Putamen (tissue), 1 donor: ENCODE measurements around the gene HSPA8.

Source experiments
- DNase-seq: peaks from one replicate; pipeline ENCODE4 v3.0.0-alpha.2; 2016; ENCODE audit warnings: low spot score

HSPA8 gene

DNA sequence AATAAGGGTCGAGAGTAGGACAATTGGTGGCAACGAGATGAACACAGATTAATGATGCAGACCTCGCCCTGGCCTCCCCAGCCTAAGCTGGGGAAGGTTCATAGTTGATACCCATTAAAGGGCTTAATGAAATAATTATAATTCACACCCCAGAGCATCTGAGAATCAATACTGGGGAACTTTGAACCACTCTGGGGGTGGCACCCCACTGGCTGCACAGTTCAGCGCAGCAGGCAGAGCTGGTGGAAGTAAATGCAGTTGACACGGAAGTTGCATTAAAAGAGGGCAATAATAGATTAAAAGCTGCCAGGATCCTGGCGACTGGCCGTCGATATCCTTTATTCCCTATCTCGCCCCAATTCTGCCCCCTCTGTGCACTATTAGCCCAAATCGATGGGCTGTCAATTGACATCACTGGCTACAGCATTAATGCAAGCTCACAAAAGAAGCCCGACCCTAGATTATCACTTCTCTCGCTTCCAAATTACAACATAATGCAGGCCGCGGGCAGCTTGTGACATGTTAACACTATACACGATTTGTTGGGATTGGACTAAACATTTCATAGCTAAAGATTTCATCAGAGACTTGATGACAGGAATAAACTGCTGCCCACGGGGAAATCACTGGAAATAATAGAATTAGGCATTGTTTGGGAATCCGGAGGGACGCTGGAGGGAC lies 14.5 kb downstream of the HSPA8 start:
- DNase-seq = no peak

DNA sequence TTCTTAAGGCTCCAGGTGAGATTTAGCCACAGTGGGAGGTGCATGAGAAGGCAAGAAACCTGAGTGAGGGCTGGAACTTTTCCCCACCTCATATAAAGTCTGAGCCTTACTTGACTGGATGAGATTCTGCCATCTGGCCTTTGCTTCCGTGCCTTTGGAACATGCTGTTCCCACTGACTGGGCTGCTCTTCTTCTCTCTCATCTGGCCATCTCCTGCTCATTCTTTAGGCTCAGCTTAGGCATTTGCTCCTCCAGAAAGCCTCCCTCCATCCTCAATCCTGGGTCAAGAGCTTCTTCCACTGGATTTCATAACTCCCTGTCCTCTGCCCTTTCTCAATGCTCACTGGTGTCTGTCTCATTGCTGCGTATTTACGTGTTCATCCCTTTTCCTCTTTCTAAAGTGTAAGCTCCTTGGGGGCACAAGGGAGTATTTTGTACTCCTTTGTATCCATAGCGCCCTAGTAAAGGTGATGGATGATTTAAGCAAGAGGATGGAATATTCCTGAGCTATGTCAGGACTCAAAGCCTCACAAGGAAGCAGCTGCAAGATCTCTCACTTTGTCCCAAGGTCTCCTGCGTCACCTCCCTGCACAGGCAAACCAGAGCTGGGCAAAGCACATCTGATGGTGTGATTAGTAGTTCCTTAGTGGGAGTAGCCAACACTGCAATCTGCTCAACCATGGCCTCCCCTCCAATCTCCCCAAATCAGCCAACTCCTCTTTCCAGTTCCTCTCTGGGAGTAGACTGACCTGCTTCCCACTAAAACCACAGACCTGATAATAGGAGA lies 15.3 kb downstream of the HSPA8 start:
- DNase-seq = no peak

DNA sequence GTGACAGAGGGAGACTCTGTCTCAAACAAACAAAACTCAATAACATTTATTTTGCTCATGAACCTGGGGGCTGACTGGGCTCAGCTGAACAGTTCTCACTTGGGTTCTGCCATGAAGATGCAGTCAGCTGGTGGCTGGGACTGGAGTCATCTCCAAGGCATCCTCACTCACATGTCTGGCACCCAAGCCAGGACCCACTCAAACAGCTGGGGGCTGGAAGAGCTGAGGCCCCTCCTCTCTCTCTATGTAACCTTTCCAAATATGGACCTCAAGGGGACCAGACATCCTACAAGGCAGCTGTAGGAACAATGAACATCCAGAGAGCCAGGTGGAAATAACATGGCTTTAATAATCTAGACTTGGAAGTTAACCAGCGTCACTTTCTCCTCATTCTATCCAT lies 16.8 kb downstream of the HSPA8 start:
- no peak for DNase-seq

DNA sequence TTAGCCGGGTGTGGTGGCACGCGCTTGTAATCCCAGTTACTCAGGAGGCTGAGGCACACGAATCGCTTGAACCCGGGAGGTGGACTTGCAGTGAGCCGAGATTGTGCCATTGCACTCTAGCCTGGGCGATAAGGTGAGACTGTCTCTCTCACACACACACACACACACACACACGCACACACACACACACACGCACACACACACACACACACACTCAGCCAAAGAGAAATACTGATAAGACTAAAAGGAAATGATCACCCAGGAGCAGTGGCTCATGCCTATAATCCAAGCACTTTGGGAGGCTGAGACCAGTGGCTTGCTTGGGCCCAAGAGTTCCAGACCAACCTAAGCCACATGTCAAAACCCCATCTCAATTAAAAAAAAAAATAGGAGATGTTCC lies 20.8 kb downstream of the HSPA8 start:
- no peak for DNase-seq

DNA sequence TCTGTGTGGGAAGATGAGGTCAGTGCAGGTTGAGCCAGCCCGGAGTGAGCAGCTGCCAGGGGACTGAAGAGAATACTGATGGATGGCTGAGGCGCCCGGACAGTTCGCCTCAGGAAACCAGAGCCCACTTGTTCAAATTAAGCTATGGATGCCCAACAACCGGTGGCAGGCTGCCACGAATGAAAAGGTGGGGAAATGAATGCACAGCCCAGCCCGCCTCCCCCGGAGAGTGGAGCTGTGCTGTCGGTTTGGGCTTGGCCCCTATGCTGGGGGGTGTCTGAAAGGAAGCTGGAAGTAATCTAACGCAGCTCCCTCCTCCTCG lies 21.9 kb downstream of the HSPA8 start:
- no peak for DNase-seq

DNA sequence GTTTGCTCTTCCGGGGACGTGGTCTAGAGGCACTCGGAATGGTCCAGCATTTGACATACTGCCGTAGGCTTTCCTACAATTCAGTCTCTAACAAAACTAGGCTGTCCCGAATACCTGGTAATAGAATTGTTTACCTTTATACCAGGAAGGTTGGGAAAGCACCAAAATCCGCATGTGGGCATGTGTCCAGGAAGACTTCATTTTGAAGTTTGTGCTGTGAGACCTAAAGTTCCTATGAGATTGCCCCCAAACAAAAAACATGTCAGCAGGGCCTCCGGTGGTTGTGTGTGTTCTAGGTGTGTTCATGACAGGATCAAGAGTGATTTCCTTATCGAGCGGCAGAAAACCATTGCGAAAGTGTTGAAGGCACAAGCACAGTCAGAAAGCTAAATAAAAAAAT lies 26.1 kb downstream of the HSPA8 start:
- DNase-seq = no peak

DNA sequence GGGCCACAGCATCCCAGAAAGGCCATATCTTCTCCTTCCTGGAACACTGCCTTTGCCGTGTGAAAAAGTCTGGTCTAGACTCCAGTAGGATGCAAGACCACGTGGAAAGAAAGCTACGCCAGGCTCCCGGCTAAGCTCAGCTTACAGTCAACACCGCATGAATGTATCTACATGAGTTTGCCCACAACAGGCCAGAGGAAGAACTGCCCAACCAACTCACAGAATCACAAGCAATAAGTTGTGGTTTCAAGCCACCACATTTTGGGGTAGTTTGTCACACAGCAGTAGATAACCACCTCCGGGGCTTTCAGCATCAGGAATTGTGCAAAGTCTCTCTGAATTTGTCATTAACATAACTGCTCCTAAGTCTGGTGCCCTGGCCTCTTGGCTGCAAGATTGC lies 27.3 kb downstream of the HSPA8 start:
- no peak for DNase-seq

DNA sequence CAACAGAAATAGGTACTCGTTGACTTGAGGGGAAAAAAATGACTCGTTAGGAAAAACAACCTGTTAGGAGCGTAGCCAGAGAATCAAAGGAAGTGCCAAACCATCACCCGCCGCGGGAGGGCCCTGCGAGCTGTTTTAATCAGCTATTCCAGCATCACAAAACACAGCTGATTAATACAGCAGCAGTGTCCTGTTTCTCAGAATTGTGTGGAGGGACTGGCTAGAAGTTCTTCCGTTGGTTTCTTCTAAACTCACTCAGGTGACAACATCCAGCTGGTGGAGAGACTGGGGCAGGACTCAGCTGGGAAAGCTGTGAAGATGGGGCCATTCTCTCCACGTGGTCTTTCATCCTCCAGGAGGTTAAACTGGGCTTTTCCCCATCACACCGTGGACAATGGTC lies 28.0 kb downstream of the HSPA8 start:
- no peak for DNase-seq

DNA sequence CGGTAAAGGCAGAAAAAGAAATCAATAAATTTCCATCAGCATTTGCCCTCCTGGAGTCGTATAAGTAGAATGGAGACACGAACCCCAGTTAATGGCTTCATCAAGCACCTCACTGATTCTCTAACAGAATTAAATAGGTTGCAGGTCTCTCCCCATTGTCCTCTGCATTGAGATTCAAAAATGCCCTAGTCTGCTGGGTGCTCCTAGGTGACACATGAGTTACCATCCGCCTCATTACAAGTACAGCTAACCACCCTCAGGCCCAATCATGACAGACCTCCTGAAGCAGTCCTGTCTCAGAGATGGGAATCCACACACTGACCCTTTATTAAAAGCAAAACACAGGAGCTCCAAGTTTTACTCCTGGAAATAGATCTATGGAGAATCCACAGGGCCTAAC lies 31.4 kb downstream of the HSPA8 start:
- no peak for DNase-seq

DNA sequence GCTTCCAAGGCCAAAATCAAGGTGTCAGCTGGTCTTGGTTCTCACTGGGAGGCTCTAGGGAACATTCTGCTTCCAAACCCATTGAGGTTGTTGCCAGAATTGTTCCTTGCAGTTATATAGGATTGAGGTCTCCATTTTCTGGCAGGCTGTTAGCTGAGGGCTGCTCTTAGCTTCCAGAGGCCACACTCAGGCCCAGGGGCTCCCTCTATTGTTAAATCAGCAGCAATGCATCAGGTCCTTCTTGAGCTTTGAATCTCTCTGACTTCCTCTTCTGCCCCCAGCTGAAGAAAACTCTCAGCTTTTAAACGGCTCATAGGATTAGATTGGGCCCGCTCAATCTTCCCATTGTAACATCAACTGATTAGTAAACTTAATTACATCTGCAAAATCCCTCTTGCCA lies 41.0 kb downstream of the HSPA8 start:
- no peak for DNase-seq

DNA sequence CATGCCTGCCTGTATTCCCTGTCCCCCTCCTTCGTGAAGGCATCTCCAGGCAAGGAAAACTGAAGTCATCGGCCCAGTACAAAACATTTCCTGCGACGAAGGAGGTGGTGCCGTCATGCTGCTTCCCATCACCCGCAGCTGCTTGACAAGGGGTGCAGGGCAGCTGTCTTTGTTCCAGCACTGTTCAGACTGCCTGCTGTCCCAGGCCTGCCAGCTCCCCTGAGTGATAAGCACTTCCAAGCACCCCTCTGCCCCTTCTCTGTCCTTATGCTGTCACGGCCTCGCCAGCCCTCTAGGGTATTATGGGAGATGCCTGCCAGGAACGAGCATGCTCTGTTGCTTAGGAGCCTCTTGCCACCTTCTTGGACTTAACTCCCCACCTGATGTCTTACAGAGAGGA lies 43.2 kb downstream of the HSPA8 start:
- DNase-seq = no peak

DNA sequence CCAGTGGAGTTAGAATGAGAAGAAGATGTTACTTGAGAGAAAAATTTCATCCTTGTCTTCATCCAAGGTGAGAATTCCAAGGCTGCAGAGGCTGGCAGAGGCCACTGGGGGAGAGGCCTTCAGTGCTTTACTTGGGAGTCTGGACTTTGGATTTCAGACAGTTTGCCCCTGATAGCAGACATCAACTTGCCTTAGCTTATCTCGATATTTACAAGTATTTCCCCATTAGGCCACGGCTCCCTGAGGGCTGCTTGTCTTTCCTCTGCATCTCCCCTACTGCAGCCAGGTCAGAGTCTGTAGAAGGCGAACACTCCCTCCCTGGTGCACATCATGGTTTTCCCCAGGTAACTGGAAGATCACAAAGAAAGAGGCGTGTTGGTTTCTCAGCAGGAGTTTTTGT lies 50.4 kb downstream of the HSPA8 start:
- DNase-seq = no peak
